ENCODE measurements around the gene LAMA5. TPM values are rescaled to one million over a fixed set of nuclear protein-coding genes. Genes with fewer than 3 reads are reported as not detected.

Gene LAMA5
- total and polyA plus RNA-seq, 7 donors, result 1.8 to 409 (median 56.5) TPM

GRCh38 chr20:62386383-62387218, 19.5 kb upstream of the LAMA5 start, which contains the start of gene RPS21:
RPS21 (plus strand) TSS chr20:62387103; CDS start chr20:62387339, 236 bp downstream.
- 1% methylated on average over 83 of the region's 83 CpGs for WGBS, 2 donors
- TF ChIP-seq POLR2A (IDR thresholded peaks at IDR 0.05) (peak; percentile 77 to 81), EP300 (IDR thresholded peaks at IDR 0.05) (peak in 1 of 4 donors; percentile 46), POLR2AphosphoS5 (IDR thresholded peaks at IDR 0.05) (peak; percentile 95 to 98 (median 96)), CTCF (IDR thresholded peaks at IDR 0.05) (no peak)
- intact Hi-C loops (cut with DNase I), result loop anchor here (5.0 to 10.0 kb wide), 2 partner anchors 149 to 242 kb away; partner anchors contain the start of genes OSBPL2, PSMA7 and SS18L1

GRCh38 chr20:62382306-62383198, 15.4 kb upstream of the LAMA5 start:
- intact Hi-C loops (cut with DNase I), result loop anchor here (1.0 to 10.0 kb wide), 2 partner anchors 80 to 238 kb away; partner anchors contain the start of genes ADRM1, PSMA7 and SS18L1
- H3K9me3 ChIP-seq, result no peaks in the 10 kb centered on the region
- 41 to 47% methylated on average over 18 of the region's 18 CpGs for WGBS, 2 donors
- H3K27ac ChIP-seq, result peak overlapping the region; percentile 35 to 66 (median 58)
- H3K4me3 ChIP-seq, result no peak overlapping the region
- peaks cover 0 to 41% (median 32%) of the 10 kb centered on the region in 4 donors for H3K4me1 ChIP-seq
- no peaks in the 10 kb centered on the region for H3K36me3 ChIP-seq
- peak; percentile 89 for DNase-seq
- TF ChIP-seq POLR2A (IDR thresholded peaks at IDR 0.05) (no peak), EP300 (IDR thresholded peaks at IDR 0.05) (no peak), CTCF (IDR thresholded peaks at IDR 0.05) (peak; percentile 89 to 94 (median 93)), POLR2AphosphoS5 (IDR thresholded peaks at IDR 0.05) (peak in 1 of 4 donors; percentile 6)
- H3K27me3 ChIP-seq, result no peaks in the 10 kb centered on the region

More at GRCh38 chr20:62386383-62387218, 19.5 kb upstream of the LAMA5 start, which contains the start of gene RPS21:
- peak; percentile 97 for DNase-seq
- no peaks in the 10 kb centered on the region for H3K27me3 ChIP-seq
- H3K36me3 ChIP-seq, result peaks cover 0 to 37% (median 12%) of the 10 kb centered on the region in 4 donors
- no peaks in the 10 kb centered on the region for H3K9me3 ChIP-seq
- peak within 1 kb of the TSS; percentile 91 to 99 (median 96) for H3K27ac ChIP-seq
- peak within 1 kb of the TSS; percentile 84 to 100 (median 94) for H3K4me3 ChIP-seq
- H3K4me1 ChIP-seq, result peaks cover 0 to 34% (median 30%) of the 10 kb centered on the region in 4 donors

- H3K4me3 ChIP-seq, result no peak overlapping the region
- peak overlapping the region in 3 of 4 donors; percentile 49 to 59 (median 58) for H3K27ac ChIP-seq
- H3K36me3 ChIP-seq, result no peaks in the 10 kb centered on the region
- peaks cover 0 to 44% (median 36%) of the 10 kb centered on the region in 4 donors for H3K4me1 ChIP-seq
- TF ChIP-seq POLR2A (IDR thresholded peaks at IDR 0.05) (no peak), POLR2AphosphoS5 (IDR thresholded peaks at IDR 0.05) (no peak), EP300 (IDR thresholded peaks at IDR 0.05) (no peak), CTCF (IDR thresholded peaks at IDR 0.05) (no peak)
- intact Hi-C loops (cut with DNase I), result loop anchor here (1.0 to 10.0 kb wide), 2 partner anchors 80 to 237 kb away; partner anchors contain the start of genes ADRM1, PSMA7 and SS18L1
- 86 to 96% methylated on average over 6 of the region's 6 CpGs for WGBS, 2 donors
- H3K27me3 ChIP-seq, result no peaks in the 10 kb centered on the region
- DNase-seq, result no peak
- H3K9me3 ChIP-seq, result no peaks in the 10 kb centered on the region
These were observed 14.7 kb upstream of the LAMA5 start for GRCh38 chr20:62381842-62382241.

- no peak for DNase-seq
- intact Hi-C loops (cut with DNase I), result loop anchor here (10.0 kb wide), 1 partner anchor 236 kb away; the partner anchor contains the start of genes PSMA7 and SS18L1
- peak overlapping the region; percentile 44 to 59 (median 54) for H3K27ac ChIP-seq
- no peak overlapping the region for H3K4me3 ChIP-seq
- no peaks in the 10 kb centered on the region for H3K9me3 ChIP-seq
- no peaks in the 10 kb centered on the region for H3K27me3 ChIP-seq
- 77 to 83% methylated on average over 16 of the region's 16 CpGs for WGBS, 2 donors
- peaks cover 0 to 48% (median 41%) of the 10 kb centered on the region in 4 donors for H3K4me1 ChIP-seq
- H3K36me3 ChIP-seq, result no peaks in the 10 kb centered on the region
- TF ChIP-seq POLR2A (IDR thresholded peaks at IDR 0.05) (no peak), POLR2AphosphoS5 (IDR thresholded peaks at IDR 0.05) (peak in 1 of 4 donors; percentile 9)
These were observed 14.2 kb upstream of the LAMA5 start for GRCh38 chr20:62381202-62381797.

All from sigmoid colon (tissue), 7 donors.